Endothelial cell of umbilical vein (primary cell): ENCODE measurements around the gene LIMA1. TPM values are rescaled to one million over a fixed set of nuclear protein-coding genes. Genes with fewer than 3 reads are reported as not detected.

Experiments used
- BruUV-seq: library from RNA; stranded (reverse); fragments of 400-500 nt; replicated peaks from 2 replicates; lab custom pipeline; 2021; lab: Mats Ljungman, UMichigan
- CTCF ChIA-PET: fragments of 300-600, 350-600 bp; sonication (Branson Sonifier 250); formaldehyde crosslinking; loops from one replicate; lab custom pipeline; 2021; ENCODE audit warnings: antibody characterized with exemption, inconsistent platforms; lab: Charles Lee
- POLR2A ChIA-PET: fragments of 300-600, 350-600 bp; sonication (Branson Sonifier 250); formaldehyde crosslinking; loops from one replicate; lab custom pipeline; 2021; ENCODE audit warnings: antibody characterized with exemption, inconsistent platforms; lab: Charles Lee
- DNase-seq: peaks from one replicate; pipeline ENCODE4 v3.0.0-alpha.2; 2011; ENCODE audit warnings: low read depth, low spot score
- FAIRE-seq: peaks from 2 replicates; lab custom pipeline; 2011; peaks lifted over from hg19 to GRCh38; lab: Jason Lieb, UNC
- H2AFZ ChIP-seq: 2 replicates; pipeline ENCODE4 v1.6.0; 2012; ENCODE audit warnings: low read depth, low read length, control low read depth, inconsistent platforms
- H3K27ac ChIP-seq: 2 replicates; pipeline ENCODE4 v1.5.1; 2011; ENCODE audit warnings: low read depth, mild to moderate bottlenecking, control low read depth, low read length, moderate library complexity; ENCODE audit not compliant: insufficient read depth
- H3K27me3 ChIP-seq, 2 experiments: 2 replicates each; pipeline versions ENCODE4 v1.6.0 to v1.6.1; 2011; ENCODE audit warnings: low read length in 2 of 2, mixed read lengths in 1 of 2; ENCODE audit not compliant: control insufficient read depth in 2 of 2, insufficient read depth in 2 of 2
- H3K36me3 ChIP-seq, 2 experiments: 2 replicates in 1 of 2; 3 replicates in 1 of 2; pipeline ENCODE4 v1.5.1; 2011; ENCODE audit warnings: low read length in 2 of 2, mild to moderate bottlenecking in 1 of 2, moderate library complexity in 1 of 2; ENCODE audit not compliant: control insufficient read depth in 2 of 2, insufficient read depth in 2 of 2; ENCODE audit errors: extremely low read depth in 1 of 2
- H3K4me1 ChIP-seq: 3 replicates; pipeline ENCODE4 v1.5.1; 2011; ENCODE audit warnings: mild to moderate bottlenecking, low read length; ENCODE audit not compliant: control insufficient read depth, insufficient read depth; ENCODE audit errors: extremely low read depth
- H3K4me2 ChIP-seq: 2 replicates; pipeline ENCODE4 v1.6.1; 2011; ENCODE audit warnings: low read length, control low read depth, mixed read lengths; ENCODE audit not compliant: insufficient read depth
- H3K4me3 ChIP-seq, 3 experiments: fragments of 200-600 bp in 1 of 3; sonication (generic), shearing (Covaris generic) in 1 of 3; replicated peaks in 1 of 3; 2 replicates each; pipeline ENCODE4 v1.5.1; 2011 to 2016; ENCODE audit warnings: control low read depth in 3 of 3, low read length in 3 of 3, mild to moderate bottlenecking in 2 of 3, inconsistent platforms in 1 of 3, low read depth in 1 of 3, moderate library complexity in 1 of 3; ENCODE audit not compliant: insufficient read depth in 1 of 3
- H3K79me2 ChIP-seq: 2 replicates; pipeline ENCODE4 v1.6.0; 2012; ENCODE audit warnings: low read length, inconsistent platforms; ENCODE audit not compliant: control insufficient read depth, insufficient read depth
- H3K9ac ChIP-seq: replicated peaks from 2 replicates; pipeline ENCODE3; 2011; ENCODE audit warnings: low read length, control low read depth; ENCODE audit not compliant: insufficient read depth; ENCODE audit errors: extremely low read depth
- H3K9me1 ChIP-seq: replicated peaks from 3 replicates; pipeline ENCODE4 v1.6.0; 2011; ENCODE audit warnings: mild to moderate bottlenecking, low read length; ENCODE audit not compliant: control insufficient read depth, insufficient read depth; ENCODE audit errors: extremely low read depth
- H3K9me3 ChIP-seq: replicated peaks from 2 replicates; pipeline ENCODE4 v1.5.1; 2012; ENCODE audit warnings: low read length, inconsistent platforms; ENCODE audit not compliant: control insufficient read depth, insufficient read depth
- H4K20me1 ChIP-seq: replicated peaks from 2 replicates; pipeline ENCODE3; 2011; ENCODE audit warnings: mild to moderate bottlenecking, low read length; ENCODE audit not compliant: control insufficient read depth, insufficient read depth; ENCODE audit errors: extremely low read depth
- CTCF ChIP-seq, 2 donors: IDR thresholded peaks; 1 replicate in 1 of 2; 2 replicates in 1 of 2; pipeline ENCODE4 v1.5.1; 2011; ENCODE audit warnings: low read length in 2 of 2, mild to moderate bottlenecking in 2 of 2, moderate library complexity in 2 of 2, control low read depth in 1 of 2, inconsistent platforms in 1 of 2, low read depth in 1 of 2; ENCODE audit not compliant: insufficient read depth in 1 of 2; ENCODE audit errors: extremely low read depth in 1 of 2
- EZH2 ChIP-seq: IDR thresholded peaks from 2 replicates; pipeline ENCODE4 v1.6.1; 2012; ENCODE audit warnings: borderline replicate concordance, low read depth, mild to moderate bottlenecking, moderate library complexity, low read length, inconsistent platforms; ENCODE audit not compliant: severe bottlenecking
- FOS ChIP-seq: IDR thresholded peaks from 2 replicates; pipeline ENCODE4 v1.6.1; 2011; ENCODE audit warnings: mild to moderate bottlenecking, low read length, moderate library complexity, borderline replicate concordance; ENCODE audit not compliant: insufficient read depth
- GATA2 ChIP-seq: IDR thresholded peaks from 2 replicates; pipeline ENCODE4 v1.7.0; 2011; ENCODE audit warnings: low read depth, mild to moderate bottlenecking, moderate library complexity, mixed read lengths, low read length; ENCODE audit not compliant: insufficient read length, insufficient read depth
- JUN ChIP-seq: IDR thresholded peaks from 2 replicates; pipeline ENCODE4 v1.6.1; 2011; ENCODE audit warnings: borderline replicate concordance, low read depth; ENCODE audit not compliant: insufficient read length, insufficient read depth
- MAX ChIP-seq: IDR thresholded peaks from 2 replicates; pipeline ENCODE4 v1.6.1; 2011; ENCODE audit not compliant: insufficient read depth, insufficient read length
- MYC ChIP-seq: IDR thresholded peaks from one replicate; pipeline ENCODE4 v1.6.1; 2011; ENCODE audit warnings: mild to moderate bottlenecking, low read depth, low read length
- POLR2A ChIP-seq: IDR thresholded peaks from 2 replicates; pipeline ENCODE4 v1.6.1; 2012; ENCODE audit warnings: low read depth, mild to moderate bottlenecking, control low read depth, low read length
- POLR2AphosphoS5 ChIP-seq: IDR thresholded peaks from 2 replicates; pipeline ENCODE4 v1.6.1; 2012; ENCODE audit warnings: low read depth, mild to moderate bottlenecking, control low read depth, low read length, moderate library complexity; ENCODE audit not compliant: insufficient read depth
- dilution Hi-C: fragments of 300-500 bp; cut with MboI; formaldehyde crosslinking; loops from one replicate; pipeline ENCODE4 v1.15.0; 2019; ENCODE audit warnings: low sequenced_read_pairs; ENCODE audit not compliant: extremely low pct_ligation_motif_present
- intact Hi-C: fragments of 100-400 bp; cut with micrococcal nuclease; formaldehyde crosslinking; loops from one replicate; pipeline ENCODE4 v1.10.0; 2022
- polyA plus RNA-seq, 4 experiments: library from polyadenylated mRNA; depleted of rRNA in 3 of 4; stranded (reverse) in 3 of 4; unstranded in 1 of 4; fragments of >200 nt; gene quantifications; 2 replicates each; pipeline versions ENCODE4 v1.2.1 to v1.2.3, GENCODE V29; 2011 to 2012; ENCODE audit warnings: missing spikeins in 1 of 4
- total RNA-seq: library from RNA; stranded (reverse); gene quantifications from 2 replicates; pipeline ENCODE4 v1.2.3, GENCODE V29; 2021

LIMA1 gene
- total and polyA plus RNA-seq, 2 donors (not counting 3 experiments of a cell fraction or from before 2014, with no cell fraction given) = 35.0 to 87.3 TPM

GRCh38 chr12:50195832-50196231 lies 87.5 kb downstream of the LIMA1 start:
- H3K4me1 ChIP-seq = peaks cover 32% of the 10 kb centered on the region
- no peak overlapping the region for H3K9ac ChIP-seq
- peaks cover 4% of the 10 kb centered on the region for H3K79me2 ChIP-seq
- TF ChIP-seq EZH2 (no peak), FOS (no peak), MYC (no peak), POLR2A (no peak)
- no peaks in the 10 kb centered on the region for H4K20me1 ChIP-seq
- no peak overlapping the region for H3K4me3 ChIP-seq
- no peak overlapping the region for H3K4me2 ChIP-seq
- H3K36me3 ChIP-seq = peaks cover 10 to 17% of the 10 kb centered on the region in 2 experiments
- ChIA-PET POLR2A (no interaction called here), CTCF (interaction anchor here (1.1 to 2.2 kb wide), 3 partner anchors 9 to 119 kb away, joined by 3 to 11 read pairs (median 9); no protein-coding TSS in a partner anchor)
- BruUV-seq = no TSS peak
- FAIRE-seq = no peak
- H3K9me3 ChIP-seq = no peaks in the 10 kb centered on the region
- no peaks in the 10 kb centered on the region for H3K27me3 ChIP-seq
- DNase-seq = no peak
- dilution Hi-C loops = no loop called here
- H2AFZ ChIP-seq = no peak overlapping the region
- no peaks in the 10 kb centered on the region for H3K9me1 ChIP-seq
- H3K27ac ChIP-seq = no peak overlapping the region
- intact Hi-C loops = no loop called here

GRCh38 chr12:50192908-50193307 lies 90.4 kb downstream of the LIMA1 start:
- peak overlapping the region; percentile 67 for H3K4me2 ChIP-seq
- no peaks in the 10 kb centered on the region for H3K9me3 ChIP-seq
- peaks cover 11% of the 10 kb centered on the region in 2 experiments for H3K36me3 ChIP-seq

More at GRCh38 chr12:50192908-50193307, 90.4 kb downstream of the LIMA1 start:
- H3K4me3 ChIP-seq = no peak overlapping the region
- no TSS peak for BruUV-seq
- TF ChIP-seq JUN = peak; percentile 75
- no peak for TF ChIP-seq GATA2
- TF ChIP-seq POLR2A = no peak
- no peak for TF ChIP-seq MAX
- no peak for TF ChIP-seq POLR2AphosphoS5
- TF ChIP-seq FOS = peak; percentile 72
- TF ChIP-seq MYC = no peak
- TF ChIP-seq CTCF (IDR thresholded peaks at IDR 0.05; ENCODE audit: extremely low read depth in 1 of 2, insufficient read depth in 1 of 2, low read depth in 1 of 2, low read length in 2 of 2) = no peak
- H3K9me1 ChIP-seq = no peaks in the 10 kb centered on the region
- peak overlapping the region; percentile 65 for H3K9ac ChIP-seq
- no peaks in the 10 kb centered on the region for H4K20me1 ChIP-seq
- H2AFZ ChIP-seq = no peak overlapping the region
- FAIRE-seq = peak; percentile 53
- DNase-seq = peak; percentile 78
- ChIA-PET CTCF (no interaction called here), POLR2A (no interaction called here)
- dilution Hi-C loops = no loop called here
- peaks cover 4% of the 10 kb centered on the region for H3K79me2 ChIP-seq
- peaks cover 37% of the 10 kb centered on the region for H3K4me1 ChIP-seq
- intact Hi-C loops = loop anchor here (1.0 kb wide), 1 partner anchor 9 kb away; no protein-coding TSS in a partner anchor
- H3K27me3 ChIP-seq = no peaks in the 10 kb centered on the region
- peak overlapping the region; percentile 87 for H3K27ac ChIP-seq
